BE2C (cell line): ENCODE measurements around the gene TCFL5.

Experiments used
- DNase-seq: peaks from one replicate; pipeline ENCODE4 v3.0.0-alpha.2; 2020
- H3K27me3 ChIP-seq: fragments of 250-450 bp; sonication (Bioruptor Pico); 2 replicates; pipeline ENCODE4 v1.5.1; 2020; ENCODE audit warnings: mild to moderate bottlenecking
- H3K36me3 ChIP-seq: fragments of 250-450 bp; sonication (Bioruptor Pico); 2 replicates; pipeline ENCODE4 v1.5.1; 2020; ENCODE audit warnings: mild to moderate bottlenecking
- H3K4me1 ChIP-seq: fragments of 250-450 bp; sonication (Bioruptor Pico); 2 replicates; pipeline ENCODE4 v1.5.1; 2020
- H3K4me3 ChIP-seq: 2 replicates; pipeline ENCODE4 v1.5.1; 2011; ENCODE audit warnings: low read depth, low read length
- H3K9me3 ChIP-seq: fragments of 250-450 bp; sonication (Bioruptor Pico); 2 replicates; pipeline ENCODE4 v1.5.1; 2020
- CTCF ChIP-seq: IDR thresholded peaks from 2 replicates; pipeline ENCODE4 v1.5.1; 2012; ENCODE audit warnings: mild to moderate bottlenecking, low read depth, low read length

Gene TCFL5

GRCh38 chr20:62879275-62880146 is 17.9 kb upstream of the TCFL5 start:
- peaks cover 22% of the 10 kb centered on the region for H3K36me3 ChIP-seq
- no peak overlapping the region for H3K4me3 ChIP-seq
- peaks cover 22% of the 10 kb centered on the region for H3K4me1 ChIP-seq

GRCh38 chr20:62878244-62879038 is 16.8 kb upstream of the TCFL5 start:
- H3K27me3 ChIP-seq: no peaks in the 10 kb centered on the region
- no peak for TF ChIP-seq CTCF
- no peak for DNase-seq
- no peaks in the 10 kb centered on the region for H3K9me3 ChIP-seq
- peaks cover 22% of the 10 kb centered on the region for H3K36me3 ChIP-seq
- no peak overlapping the region for H3K4me3 ChIP-seq
- H3K4me1 ChIP-seq: peaks cover 25% of the 10 kb centered on the region

More at GRCh38 chr20:62879275-62880146, 17.9 kb upstream of the TCFL5 start:
- H3K9me3 ChIP-seq: no peaks in the 10 kb centered on the region
- no peak for TF ChIP-seq CTCF
- no peak for DNase-seq
- H3K27me3 ChIP-seq: no peaks in the 10 kb centered on the region

GRCh38 chr20:62876902-62877816 is 15.5 kb upstream of the TCFL5 start:
- TF ChIP-seq CTCF: no peak
- peak; percentile 81 for DNase-seq
- H3K4me1 ChIP-seq: peaks cover 32% of the 10 kb centered on the region
- H3K36me3 ChIP-seq: peaks cover 22% of the 10 kb centered on the region
- no peaks in the 10 kb centered on the region for H3K27me3 ChIP-seq
- H3K9me3 ChIP-seq: no peaks in the 10 kb centered on the region
- no peak overlapping the region for H3K4me3 ChIP-seq

GRCh38 chr20:62876501-62876901 is 14.9 kb upstream of the TCFL5 start:
- no peak overlapping the region for H3K4me3 ChIP-seq
- H3K4me1 ChIP-seq: peaks cover 32% of the 10 kb centered on the region
- no peaks in the 10 kb centered on the region for H3K9me3 ChIP-seq
- no peak for DNase-seq
- no peaks in the 10 kb centered on the region for H3K27me3 ChIP-seq
- no peak for TF ChIP-seq CTCF
- peaks cover 17% of the 10 kb centered on the region for H3K36me3 ChIP-seq

- no peaks in the 10 kb centered on the region for H3K9me3 ChIP-seq
Measured at GRCh38 chr20:62875419-62876361, 14.1 kb upstream of the TCFL5 start.

More at GRCh38 chr20:62875419-62876361, 14.1 kb upstream of the TCFL5 start:
- Histone ChIP-seq H3K4me3 (no peak overlapping the region), H3K4me1 (peaks cover 32% of the 10 kb centered on the region), H3K36me3 (peaks cover 9% of the 10 kb centered on the region), H3K27me3 (no peaks in the 10 kb centered on the region)
- TF ChIP-seq CTCF: peak; percentile 63
- DNase-seq: peak; percentile 95
